H1 (cell line): ENCODE data around the gene AGBL4. TPM values are rescaled to one million over a fixed set of nuclear protein-coding genes. Genes with fewer than 3 reads are reported as not detected.

Experiments
- CTCF ChIA-PET: fragments of 300-600 bp; sonication (Branson Sonifier 250); formaldehyde crosslinking; loops from one replicate; lab custom pipeline; 2021; ENCODE audit not compliant: partially characterized antibody; lab: Charles Lee
- POLR2A ChIA-PET: fragments of 300-600 bp; sonication (Branson Sonifier 250); formaldehyde crosslinking; loops from one replicate; lab custom pipeline; 2021; ENCODE audit warnings: inconsistent platforms; ENCODE audit not compliant: partially characterized antibody; lab: Charles Lee
- DNase-seq, 2 experiments: peaks; one replicate each; pipeline versions ENCODE4 v3.0.0 to v3.0.0-alpha.2; 2010 to 2022; ENCODE audit warnings: low spot score in 2 of 2, low read depth in 1 of 2, mixed read lengths in 1 of 2
- FAIRE-seq: peaks from 2 replicates; lab custom pipeline; 2011; peaks lifted over from hg19 to GRCh38; lab: Jason Lieb, UNC
- H2AFZ ChIP-seq: 2 replicates; pipeline ENCODE4 v1.8.1; 2012; ENCODE audit warnings: low read length, inconsistent platforms
- H2AK5ac ChIP-seq: 2 replicates; pipeline ENCODE4 v1.6.1; 2013; ENCODE audit warnings: low read depth, low read length
- H2BK120ac ChIP-seq: replicated peaks from 2 replicates; pipeline ENCODE3; 2013; ENCODE audit warnings: low read depth, low read length, inconsistent platforms
- H2BK12ac ChIP-seq: 2 replicates; pipeline ENCODE4 v1.6.1; 2013; ENCODE audit warnings: low read depth, low read length
- H2BK15ac ChIP-seq: 2 replicates; pipeline ENCODE4 v1.6.1; 2013; ENCODE audit warnings: low read length
- H2BK20ac ChIP-seq: 2 replicates; pipeline ENCODE4 v1.6.1; 2013; ENCODE audit warnings: low read length
- H2BK5ac ChIP-seq: 2 replicates; pipeline ENCODE4 v1.6.1; 2013; ENCODE audit warnings: low read depth, low read length
- H3K14ac ChIP-seq: 2 replicates; pipeline ENCODE4 v1.6.1; 2013; ENCODE audit warnings: inconsistent platforms; ENCODE audit not compliant: insufficient read length
- H3K18ac ChIP-seq: 2 replicates; pipeline ENCODE4 v1.6.1; 2013; ENCODE audit warnings: low read length; ENCODE audit errors: extremely low read depth
- H3K23ac ChIP-seq: 2 replicates; pipeline ENCODE4 v1.6.1; 2013; ENCODE audit warnings: inconsistent platforms; ENCODE audit not compliant: insufficient read length
- H3K23me2 ChIP-seq: 2 replicates; pipeline ENCODE4 v1.6.1; 2013; ENCODE audit warnings: low read depth, low read length
- H3K27ac ChIP-seq: 2 replicates; pipeline ENCODE4 v1.6.1; 2011; ENCODE audit warnings: low read depth, low read length, inconsistent platforms
- H3K27me3 ChIP-seq, 4 experiments: replicated peaks in 1 of 4; 1 replicate in 1 of 4; 2 replicates in 3 of 4; pipeline versions ENCODE4 v1.6.1 to v1.8.1; 2011 to 2013; ENCODE audit warnings: low read length in 3 of 4, mild to moderate bottlenecking in 3 of 4, inconsistent platforms in 2 of 4, mixed read lengths in 2 of 4, moderate library complexity in 1 of 4; ENCODE audit not compliant: control insufficient read depth in 3 of 4, insufficient read depth in 3 of 4; ENCODE audit errors: extremely low read depth in 1 of 4
- H3K36me3 ChIP-seq, 4 experiments: 2 replicates each; pipeline versions ENCODE4 v1.6.1 to v1.8.1; 2011 to 2013; ENCODE audit warnings: mild to moderate bottlenecking in 4 of 4, low read length in 3 of 4, moderate library complexity in 2 of 4, control low read depth in 1 of 4, inconsistent platforms in 1 of 4; ENCODE audit not compliant: insufficient read depth in 4 of 4, control insufficient read depth in 2 of 4
- H3K4ac ChIP-seq: replicated peaks from 2 replicates; pipeline ENCODE3; 2013; ENCODE audit warnings: low read length, low read depth, mixed read lengths, inconsistent platforms; ENCODE audit not compliant: insufficient read length
- H3K4me1 ChIP-seq, 4 experiments: replicated peaks in 1 of 4; 1 replicate in 1 of 4; 2 replicates in 3 of 4; pipeline versions ENCODE4 v1.6.1 to v1.8.1; 2011 to 2013; ENCODE audit warnings: low read length in 3 of 4, inconsistent platforms in 2 of 4, mixed read lengths in 1 of 4; ENCODE audit not compliant: insufficient read depth in 4 of 4, control insufficient read depth in 3 of 4
- H3K4me2 ChIP-seq, 2 experiments: 2 replicates each; pipeline versions ENCODE4 v1.6.1 to v1.8.1; 2011 to 2013; ENCODE audit warnings: low read depth in 2 of 2, low read length in 2 of 2, control low read depth in 1 of 2, inconsistent platforms in 1 of 2, mild to moderate bottlenecking in 1 of 2; ENCODE audit not compliant: insufficient read depth in 1 of 2
- H3K4me3 ChIP-seq, 4 experiments: fragments of 200-600, 300-600 bp in 1 of 4; sonication (generic), shearing (Covaris generic), sonication (Bioruptor Twin) in 1 of 4; 2 replicates each; pipeline versions ENCODE4 v1.5.1 to v1.8.1; 2011 to 2016; ENCODE audit warnings: low read length in 4 of 4, low read depth in 3 of 4, control low read depth in 2 of 4, inconsistent platforms in 2 of 4, mild to moderate bottlenecking in 2 of 4, mixed read lengths in 1 of 4, moderate library complexity in 1 of 4; ENCODE audit not compliant: insufficient read depth in 2 of 4; ENCODE audit errors: extremely low read depth in 1 of 4
- H3K56ac ChIP-seq: replicated peaks from 2 replicates; pipeline ENCODE3; 2013; ENCODE audit warnings: low read depth, mild to moderate bottlenecking, mixed read lengths, low read length, inconsistent platforms; ENCODE audit not compliant: insufficient read length
- H3K79me1 ChIP-seq: 2 replicates; pipeline ENCODE4 v1.6.1; 2013; ENCODE audit warnings: low read depth, low read length, control low read depth
- H3K79me2 ChIP-seq, 2 experiments: 2 replicates each; pipeline versions ENCODE4 v1.6.1 to v1.8.1; 2012 to 2013; ENCODE audit warnings: low read length in 2 of 2, mild to moderate bottlenecking in 2 of 2, inconsistent platforms in 1 of 2; ENCODE audit not compliant: insufficient read depth in 2 of 2, control insufficient read depth in 1 of 2
- H3K9ac ChIP-seq, 4 experiments: replicated peaks in 1 of 4; 1 replicate in 1 of 4; 2 replicates in 3 of 4; pipeline versions ENCODE4 v1.6.1 to v1.8.1; 2011 to 2013; ENCODE audit warnings: low read depth in 3 of 4, low read length in 3 of 4, control low read depth in 2 of 4, mild to moderate bottlenecking in 2 of 4, moderate library complexity in 2 of 4, inconsistent platforms in 1 of 4; ENCODE audit errors: extremely low read depth in 1 of 4
- H3K9me3 ChIP-seq, 2 experiments: 2 replicates each; pipeline versions ENCODE4 v1.6.1 to v1.8.1; 2012 to 2013; ENCODE audit warnings: mild to moderate bottlenecking in 2 of 2, moderate library complexity in 2 of 2, control low read depth in 1 of 2, inconsistent platforms in 1 of 2, low read depth in 1 of 2, low read length in 1 of 2, mixed read lengths in 1 of 2; ENCODE audit not compliant: insufficient read depth in 2 of 2
- H4K20me1 ChIP-seq, 2 experiments: replicated peaks in 1 of 2; 2 replicates each; pipeline versions ENCODE3 to v1.8.1; 2011 to 2013; ENCODE audit warnings: inconsistent platforms in 2 of 2, low read length in 2 of 2, mild to moderate bottlenecking in 1 of 2; ENCODE audit not compliant: insufficient read depth in 2 of 2, control insufficient read depth in 1 of 2
- H4K5ac ChIP-seq: 2 replicates; pipeline ENCODE4 v1.6.1; 2013; ENCODE audit warnings: low read length, low read depth, mixed read lengths, inconsistent platforms; ENCODE audit not compliant: insufficient read length
- H4K8ac ChIP-seq: 2 replicates; pipeline ENCODE4 v1.8.0; 2013; ENCODE audit warnings: mild to moderate bottlenecking, moderate library complexity, low read length, inconsistent platforms; ENCODE audit not compliant: insufficient read depth; ENCODE audit errors: extremely low read depth
- H4K91ac ChIP-seq: replicated peaks from 2 replicates; pipeline ENCODE3; 2013; ENCODE audit warnings: low read length, mixed read lengths, inconsistent platforms; ENCODE audit not compliant: insufficient read length
- ATF3 ChIP-seq: IDR thresholded peaks from 2 replicates; pipeline ENCODE4 v1.6.1; 2011; ENCODE audit warnings: low read depth, mild to moderate bottlenecking, low read length; ENCODE audit not compliant: insufficient read depth
- CTCF ChIP-seq, 3 experiments: IDR thresholded peaks; 1 replicate in 2 of 3; 2 replicates in 1 of 3; pipeline versions ENCODE4 v1.5.1 to v1.6.1; 2011; ENCODE audit warnings: low read length in 3 of 3, mild to moderate bottlenecking in 3 of 3, inconsistent platforms in 2 of 3, low read depth in 1 of 3, moderate library complexity in 1 of 3; ENCODE audit not compliant: insufficient read depth in 1 of 3; ENCODE audit errors: control extremely low read depth in 1 of 3
- EGR1 ChIP-seq: IDR thresholded peaks from 2 replicates; pipeline ENCODE4 v1.6.1; 2011; ENCODE audit warnings: low read depth, low read length, borderline replicate concordance
- KDM5A ChIP-seq: fragments of 200-600 bp; IDR thresholded peaks from 2 replicates; pipeline ENCODE4 v1.7.1; 2012; ENCODE audit warnings: mild to moderate bottlenecking, low read length, inconsistent platforms, mixed read lengths
- RFX5 ChIP-seq: IDR thresholded peaks from 2 replicates; pipeline ENCODE4 v1.6.1; 2011; ENCODE audit warnings: low read depth, low read length, improper control_type of control experiment, borderline replicate concordance
- SIRT6 ChIP-seq: IDR thresholded peaks from one replicate; pipeline ENCODE4 v1.7.1; 2012; ENCODE audit warnings: low read length, inconsistent platforms
- TCF12 ChIP-seq: IDR thresholded peaks from 2 replicates; pipeline ENCODE4 v1.6.1; 2011; ENCODE audit warnings: low read depth, mild to moderate bottlenecking, low read length
- WGBS, 2 experiments: shearing (Covaris generic) in 1 of 2; methylation state at CpG; one replicate each; pipeline versions ENCODE4 v1.1.6 to v1.1.7; 2013 to 2015; ENCODE audit warnings: low lambda C conversion rate in 2 of 2, mixed read lengths in 2 of 2, inconsistent platforms in 1 of 2, low coverage in 1 of 2, missing lambda C conversion rate in 1 of 2; ENCODE audit not compliant: insufficient replicate concordance in 2 of 2, insufficient coverage in 1 of 2, insufficient read length in 1 of 2; ENCODE audit errors: extremely low coverage in 1 of 2, missing lambda C conversion rate in 1 of 2; 5-methylcytosine and 5-hydroxymethylcytosine counted together
- polyA plus RNA-seq, 7 experiments: library from polyadenylated mRNA; depleted of rRNA in 3 of 7; stranded (reverse) in 5 of 7; unstranded in 2 of 7; fragments of >200 nt in 5 of 7; fragments of 200-250 nt in 2 of 7; gene quantifications; 1 replicate in 5 of 7; 2 replicates in 1 of 7; 4 replicates in 1 of 7; pipeline versions ENCODE4 v1.2.1 to v1.2.3, GENCODE V29; 2011 to 2013; ENCODE audit warnings: missing spikeins in 2 of 7, mixed read lengths in 2 of 7
- total RNA-seq: library from RNA; stranded (reverse); fragmentation: NEBNext Ultra II Directional; extraction: Animal tissue kit (Norgen Biotek cat#: 25700); gene quantifications from 2 replicates; pipeline ENCODE4 v1.2.1, GENCODE V29; 2021

Gene AGBL4
- total and polyA plus RNA-seq, 2 of the 8 experiments (the other 6 are each of a cell fraction or from before 2014, with no cell fraction given) = 0.41 to 0.45 TPM

GRCh38 chr1:49160677-49161076, 863.1 kb downstream of the AGBL4 start:
- CTCF ChIA-PET = no interaction called here
- 87% methylated on average over 6 of the region's 6 CpGs; no CpG with 5 or more reads in 1 of the 2 experiments for WGBS, 2 experiments
- no peak overlapping the region for H3K56ac ChIP-seq

More at GRCh38 chr1:49160677-49161076, 863.1 kb downstream of the AGBL4 start:
- POLR2A ChIA-PET = no interaction called here
- Histone ChIP-seq H3K27ac (no peak overlapping the region), H3K4me2 (no peak overlapping the region)
- no peak for TF ChIP-seq KDM5A
- TF ChIP-seq CTCF (IDR thresholded peaks at IDR 0.05; ENCODE audit: control extremely low read depth in 1 of 3, insufficient read depth in 1 of 3, low read depth in 1 of 3, low read length in 3 of 3) = no peak
- no peak for TF ChIP-seq EGR1
- no peak for TF ChIP-seq RFX5
- no peak for TF ChIP-seq TCF12
- TF ChIP-seq ATF3 = no peak
- TF ChIP-seq SIRT6 = no peak
- TF ChIP-seq, all 59 proteins: peak for 0
- H2BK12ac ChIP-seq = no peak overlapping the region
- FAIRE-seq (no peak), DNase-seq (no peak)
- H3K36me3 ChIP-seq = no peaks in the 10 kb centered on the region
- H3K14ac ChIP-seq = no peak overlapping the region
- H2AFZ ChIP-seq = no peak overlapping the region
- no peak overlapping the region for H3K18ac ChIP-seq
- H3K4me3 ChIP-seq = no peak overlapping the region
- H3K9me3 ChIP-seq = peaks cover 55 to 64% of the 10 kb centered on the region in 2 experiments
- H2BK5ac ChIP-seq = no peak overlapping the region
- no peak overlapping the region for H4K91ac ChIP-seq
- no peak overlapping the region for H2AK5ac ChIP-seq
- no peak overlapping the region for H2BK120ac ChIP-seq
- no peak overlapping the region for H3K4ac ChIP-seq
- H2BK15ac ChIP-seq = no peak overlapping the region
- no peaks in the 10 kb centered on the region for H3K79me2 ChIP-seq
- no peak overlapping the region for H3K23ac ChIP-seq
- H3K9ac ChIP-seq = no peak overlapping the region
- no peaks in the 10 kb centered on the region for H3K4me1 ChIP-seq
- no peaks in the 10 kb centered on the region for H3K79me1 ChIP-seq
- H4K5ac ChIP-seq = no peak overlapping the region
- no peaks in the 10 kb centered on the region for H3K23me2 ChIP-seq
- no peak overlapping the region for H2BK20ac ChIP-seq
- H4K20me1 ChIP-seq = no peaks in the 10 kb centered on the region
- no peak overlapping the region for H4K8ac ChIP-seq
- H3K27me3 ChIP-seq = no peaks in the 10 kb centered on the region
